ENCODE results near the gene FHIT. TPM values are rescaled to one million over a fixed set of nuclear protein-coding genes. Genes with fewer than 3 reads are reported as not detected.

The FHIT gene
- total and polyA plus RNA-seq, 4 donors = 2.1 to 14.7 (median 6.6) TPM

DNA sequence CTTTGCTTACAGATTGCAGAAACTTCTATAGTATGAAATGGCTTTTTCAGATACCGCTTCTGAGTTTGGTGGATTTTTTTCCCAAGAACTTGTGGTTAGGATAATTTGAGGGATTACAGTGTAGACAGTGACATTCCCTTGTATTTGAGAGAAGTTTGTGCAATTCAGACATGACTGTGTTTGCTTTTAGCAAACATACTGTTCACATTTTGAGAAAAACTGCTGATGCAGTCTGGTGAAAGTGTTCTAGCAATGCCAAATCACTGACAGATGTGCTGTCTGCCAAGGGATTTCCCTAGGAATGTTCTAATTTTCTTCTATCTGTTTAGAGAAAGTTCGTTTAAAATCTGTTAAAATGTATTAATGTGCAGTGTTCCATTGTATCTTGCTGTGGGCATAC, 652.6 kb downstream of the FHIT start (continued):
- TF ChIP-seq RXRA (IDR thresholded peaks at IDR 0.05) = peak in 1 of 2 donors; percentile 51
- TF ChIP-seq FOXA1 (IDR thresholded peaks at IDR 0.05) = no peak

DNA sequence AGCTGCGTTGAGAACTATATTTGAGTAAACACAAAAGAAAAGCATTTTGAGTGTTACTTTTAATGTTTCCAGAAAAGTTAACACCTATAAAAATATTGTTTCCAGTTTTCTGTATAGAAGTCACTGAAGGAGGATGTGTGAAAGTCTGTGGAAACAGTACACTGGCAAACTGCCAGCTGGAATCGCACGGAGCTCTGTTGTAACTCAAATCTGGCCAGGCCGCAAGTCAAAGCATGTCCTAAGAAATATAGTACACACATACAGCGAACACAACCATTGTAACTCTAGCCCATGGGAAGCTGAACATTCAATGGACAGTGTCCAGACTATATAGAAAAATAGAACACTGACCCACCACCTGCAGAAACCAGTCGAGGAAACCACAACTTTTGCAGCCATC, 657.2 kb downstream of the FHIT start:
- H3K9ac ChIP-seq (ENCODE audit: low read depth in 1 of 2, low read length in 2 of 2) = no peak overlapping the region
- no peaks in the 10 kb centered on the region for H3K9me3 ChIP-seq (ENCODE audit: control insufficient read depth in 4 of 4, low read length in 3 of 4)
- no peak overlapping the region for H3K27ac ChIP-seq (ENCODE audit: low read depth in 1 of 2, low read length in 2 of 2)
- H3K4me3 ChIP-seq (ENCODE audit: low read depth in 1 of 3, low read length in 3 of 3) = no peak overlapping the region
- DNase-seq (ENCODE audit: low spot score) = peak; percentile 56
- no peaks in the 10 kb centered on the region for H3K36me3 ChIP-seq (ENCODE audit: control insufficient read depth in 4 of 4, insufficient read depth in 3 of 4, low read depth in 1 of 4, low read length in 3 of 4)
- TF ChIP-seq FOXA1 (IDR thresholded peaks at IDR 0.05) (no peak), RAD21 (IDR thresholded peaks at IDR 0.05) (peak in 1 of 2 donors; percentile 34), HNF4A (conservative IDR thresholded peaks at IDR 0.05) (peak in 1 of 2 donors; percentile 18), JUND (IDR thresholded peaks at IDR 0.05) (no peak), FOXA2 (IDR thresholded peaks at IDR 0.05) (no peak), RXRA (IDR thresholded peaks at IDR 0.05) (no peak)
- TF ChIP-seq, protein P1, sequence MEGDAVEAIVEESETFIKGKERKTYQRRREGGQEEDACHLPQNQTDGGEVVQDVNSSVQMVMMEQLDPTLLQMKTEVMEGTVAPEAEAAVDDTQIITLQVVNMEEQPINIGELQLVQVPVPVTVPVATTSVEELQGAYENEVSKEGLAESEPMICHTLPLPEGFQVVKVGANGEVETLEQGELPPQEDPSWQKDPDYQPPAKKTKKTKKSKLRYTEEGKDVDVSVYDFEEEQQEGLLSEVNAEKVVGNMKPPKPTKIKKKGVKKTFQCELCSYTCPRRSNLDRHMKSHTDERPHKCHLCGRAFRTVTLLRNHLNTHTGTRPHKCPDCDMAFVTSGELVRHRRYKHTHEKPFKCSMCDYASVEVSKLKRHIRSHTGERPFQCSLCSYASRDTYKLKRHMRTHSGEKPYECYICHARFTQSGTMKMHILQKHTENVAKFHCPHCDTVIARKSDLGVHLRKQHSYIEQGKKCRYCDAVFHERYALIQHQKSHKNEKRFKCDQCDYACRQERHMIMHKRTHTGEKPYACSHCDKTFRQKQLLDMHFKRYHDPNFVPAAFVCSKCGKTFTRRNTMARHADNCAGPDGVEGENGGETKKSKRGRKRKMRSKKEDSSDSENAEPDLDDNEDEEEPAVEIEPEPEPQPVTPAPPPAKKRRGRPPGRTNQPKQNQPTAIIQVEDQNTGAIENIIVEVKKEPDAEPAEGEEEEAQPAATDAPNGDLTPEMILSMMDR (IDR thresholded peaks at IDR 0.05; ENCODE audit: low read depth, low read length, missing input control) = no peak
- TF ChIP-seq, protein P2, sequence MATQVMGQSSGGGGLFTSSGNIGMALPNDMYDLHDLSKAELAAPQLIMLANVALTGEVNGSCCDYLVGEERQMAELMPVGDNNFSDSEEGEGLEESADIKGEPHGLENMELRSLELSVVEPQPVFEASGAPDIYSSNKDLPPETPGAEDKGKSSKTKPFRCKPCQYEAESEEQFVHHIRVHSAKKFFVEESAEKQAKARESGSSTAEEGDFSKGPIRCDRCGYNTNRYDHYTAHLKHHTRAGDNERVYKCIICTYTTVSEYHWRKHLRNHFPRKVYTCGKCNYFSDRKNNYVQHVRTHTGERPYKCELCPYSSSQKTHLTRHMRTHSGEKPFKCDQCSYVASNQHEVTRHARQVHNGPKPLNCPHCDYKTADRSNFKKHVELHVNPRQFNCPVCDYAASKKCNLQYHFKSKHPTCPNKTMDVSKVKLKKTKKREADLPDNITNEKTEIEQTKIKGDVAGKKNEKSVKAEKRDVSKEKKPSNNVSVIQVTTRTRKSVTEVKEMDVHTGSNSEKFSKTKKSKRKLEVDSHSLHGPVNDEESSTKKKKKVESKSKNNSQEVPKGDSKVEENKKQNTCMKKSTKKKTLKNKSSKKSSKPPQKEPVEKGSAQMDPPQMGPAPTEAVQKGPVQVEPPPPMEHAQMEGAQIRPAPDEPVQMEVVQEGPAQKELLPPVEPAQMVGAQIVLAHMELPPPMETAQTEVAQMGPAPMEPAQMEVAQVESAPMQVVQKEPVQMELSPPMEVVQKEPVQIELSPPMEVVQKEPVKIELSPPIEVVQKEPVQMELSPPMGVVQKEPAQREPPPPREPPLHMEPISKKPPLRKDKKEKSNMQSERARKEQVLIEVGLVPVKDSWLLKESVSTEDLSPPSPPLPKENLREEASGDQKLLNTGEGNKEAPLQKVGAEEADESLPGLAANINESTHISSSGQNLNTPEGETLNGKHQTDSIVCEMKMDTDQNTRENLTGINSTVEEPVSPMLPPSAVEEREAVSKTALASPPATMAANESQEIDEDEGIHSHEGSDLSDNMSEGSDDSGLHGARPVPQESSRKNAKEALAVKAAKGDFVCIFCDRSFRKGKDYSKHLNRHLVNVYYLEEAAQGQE (IDR thresholded peaks at IDR 0.05) = no peak
- TF ChIP-seq, protein P3, sequence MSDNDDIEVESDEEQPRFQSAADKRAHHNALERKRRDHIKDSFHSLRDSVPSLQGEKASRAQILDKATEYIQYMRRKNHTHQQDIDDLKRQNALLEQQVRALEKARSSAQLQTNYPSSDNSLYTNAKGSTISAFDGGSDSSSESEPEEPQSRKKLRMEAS (IDR thresholded peaks at IDR 0.05) = no peak
- no peaks in the 10 kb centered on the region for H3K27me3 ChIP-seq (ENCODE audit: control insufficient read depth in 4 of 4, insufficient read depth in 4 of 4, low read length in 3 of 4)
- H3K4me1 ChIP-seq (ENCODE audit: control insufficient read depth in 4 of 4, insufficient read depth in 4 of 4, low read length in 3 of 4) = peaks cover 0 to 35% (median 16%) of the 10 kb centered on the region in 4 donors
- 24% methylated on average over 6 of the region's 6 CpGs for WGBS

DNA sequence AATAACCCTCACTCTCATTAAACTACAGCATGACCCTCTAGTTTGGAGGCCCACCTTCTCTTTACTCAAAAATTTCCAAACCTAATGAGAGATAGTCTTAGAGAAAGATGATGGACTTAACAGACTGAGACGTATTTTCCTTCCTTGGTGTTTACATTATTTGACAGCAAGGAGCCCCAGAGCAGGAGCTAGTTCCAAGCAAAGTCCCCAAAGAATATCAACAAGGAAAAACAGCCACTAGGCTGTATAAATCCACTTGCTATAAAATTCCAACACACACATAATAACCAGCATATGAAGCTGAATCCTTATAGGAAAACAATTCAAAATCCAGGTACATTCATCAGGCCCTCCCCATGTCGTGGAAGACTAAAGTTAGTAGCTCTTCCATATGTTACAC, 660.0 kb downstream of the FHIT start:
- Histone ChIP-seq H3K27ac (ENCODE audit: low read depth in 1 of 2, low read length in 2 of 2) (no peak overlapping the region), H3K4me1 (ENCODE audit: control insufficient read depth in 4 of 4, insufficient read depth in 4 of 4, low read length in 3 of 4) (peaks cover 0 to 17% (median 4%) of the 10 kb centered on the region in 4 donors), H3K9me3 (ENCODE audit: control insufficient read depth in 4 of 4, low read length in 3 of 4) (no peaks in the 10 kb centered on the region), H3K36me3 (ENCODE audit: control insufficient read depth in 4 of 4, insufficient read depth in 3 of 4, low read depth in 1 of 4, low read length in 3 of 4) (no peaks in the 10 kb centered on the region), H3K9ac (ENCODE audit: low read depth in 1 of 2, low read length in 2 of 2) (no peak overlapping the region), H3K27me3 (ENCODE audit: control insufficient read depth in 4 of 4, insufficient read depth in 4 of 4, low read length in 3 of 4) (no peaks in the 10 kb centered on the region), H3K4me3 (ENCODE audit: low read depth in 1 of 3, low read length in 3 of 3) (no peak overlapping the region)
- no peak for DNase-seq (ENCODE audit: low spot score)
- TF ChIP-seq FOXA1 (IDR thresholded peaks at IDR 0.05) (no peak), SP1 (IDR thresholded peaks at IDR 0.05) (no peak), TAF1 (conservative IDR thresholded peaks at IDR 0.05) (no peak)
- TF ChIP-seq, protein P2 (IDR thresholded peaks at IDR 0.05) = no peak
- TF ChIP-seq, protein P3 (IDR thresholded peaks at IDR 0.05) = no peak
- TF ChIP-seq, protein P4, sequence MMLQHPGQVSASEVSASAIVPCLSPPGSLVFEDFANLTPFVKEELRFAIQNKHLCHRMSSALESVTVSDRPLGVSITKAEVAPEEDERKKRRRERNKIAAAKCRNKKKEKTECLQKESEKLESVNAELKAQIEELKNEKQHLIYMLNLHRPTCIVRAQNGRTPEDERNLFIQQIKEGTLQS (IDR thresholded peaks at IDR 0.05) = no peak
- WGBS = 92% methylated on average over 2 of the region's 2 CpGs

Measured in liver (tissue), 9 donors.